Smooth muscle cell (in vitro differentiated cells): Measurements from ENCODE around the gene TGFBR3L. TPM values are rescaled to one million over a fixed set of nuclear protein-coding genes. Genes with fewer than 3 reads are reported as not detected.

Experiments
- DNase-seq: peaks from one replicate; lab custom pipeline; 2025; ENCODE audit not compliant: unreplicated experiment; lab: John Stamatoyannopoulos, UW
- H2AFZ ChIP-seq: fragments of 200-600 bp; sonication (generic); 2 replicates; pipeline ENCODE4 v1.6.0; 2016; ENCODE audit warnings: antibody characterized with exemption, low read depth, mild to moderate bottlenecking
- H3F3A ChIP-seq: fragments of 200-600 bp; sonication (generic); 2 replicates; pipeline ENCODE4 v1.6.0; 2017; ENCODE audit warnings: antibody characterized with exemption, low read depth
- H3K27ac ChIP-seq: fragments of 200-600 bp; sonication (generic); 2 replicates; pipeline ENCODE4 v1.5.1; 2016; ENCODE audit warnings: low read depth, mild to moderate bottlenecking
- H3K27me3 ChIP-seq: fragments of 200-600 bp; sonication (generic); 2 replicates; pipeline ENCODE4 v1.6.1; 2016; ENCODE audit warnings: low read depth, mild to moderate bottlenecking
- H3K36me3 ChIP-seq: fragments of 200-600 bp; sonication (generic); 2 replicates; pipeline ENCODE4 v1.5.1; 2016; ENCODE audit warnings: low read depth
- H3K4me1 ChIP-seq: fragments of 200-600 bp; sonication (generic); 2 replicates; pipeline ENCODE4 v1.5.1; 2016; ENCODE audit warnings: low read depth
- H3K4me2 ChIP-seq: fragments of 200-600 bp; sonication (generic); 2 replicates; pipeline ENCODE4 v1.6.0; 2016; ENCODE audit warnings: mild to moderate bottlenecking
- H3K4me3 ChIP-seq: fragments of 200-600 bp; sonication (generic); 2 replicates; pipeline ENCODE4 v1.5.1; 2016; ENCODE audit warnings: mild to moderate bottlenecking
- H3K79me2 ChIP-seq: fragments of 200-600 bp; sonication (generic); 2 replicates; pipeline ENCODE4 v1.6.0; 2016; ENCODE audit warnings: low read depth, mild to moderate bottlenecking
- H3K9ac ChIP-seq: fragments of 200-600 bp; sonication (generic); 2 replicates; pipeline ENCODE4 v1.6.0; 2016; ENCODE audit warnings: low read depth
- H3K9me3 ChIP-seq: fragments of 200-600 bp; sonication (generic); replicated peaks from 2 replicates; pipeline ENCODE4 v1.5.1; 2016; ENCODE audit warnings: low read depth
- H4K20me1 ChIP-seq: fragments of 200-600 bp; sonication (generic); 2 replicates; pipeline ENCODE4 v1.6.0; 2016; ENCODE audit warnings: low read depth
- WGBS: methylation state at CpG from one replicate; pipeline ENCODE4 v1.1.7; 2016; ENCODE audit warnings: low lambda C conversion rate; 5-methylcytosine and 5-hydroxymethylcytosine counted together
- polyA plus RNA-seq: library from polyadenylated mRNA; unstranded; fragments of >200 nt; fragmentation: Nextera tagmentation; extraction: Ambion mirVana; gene quantifications from 2 replicates; pipeline ENCODE4 v1.2.1, GENCODE V29; 2016
- total RNA-seq: library from RNA; depleted of rRNA; stranded (reverse); fragments of >200 nt; gene quantifications from 2 replicates; pipeline ENCODE4 v1.2.3, GENCODE V29; 2014
- TF ChIP-seq, protein P1 (sequence below): fragments of 200-600 bp; sonication (generic); IDR thresholded peaks from 2 replicates; pipeline ENCODE4 v1.5.1; 2017; ENCODE audit warnings: borderline replicate concordance, mild to moderate bottlenecking, antibody characterized with exemption; ENCODE audit not compliant: insufficient read depth, poor library complexity, severe bottlenecking

TGFBR3L gene
- total and polyA plus RNA-seq, 2 experiments from 2014 or later = 20.7 to 46.6 TPM

- Histone ChIP-seq H3K9ac (no peak overlapping the region), H3F3A (no peaks in the 10 kb centered on the region), H3K4me1 (peaks cover 14% of the 10 kb centered on the region), H3K9me3 (no peaks in the 10 kb centered on the region), H3K27me3 (no peaks in the 10 kb centered on the region), H3K4me2 (no peak overlapping the region), H4K20me1 (peaks cover 65% of the 10 kb centered on the region), H3K27ac (no peak overlapping the region), H3K79me2 (peaks cover 43% of the 10 kb centered on the region), H3K4me3 (no peak overlapping the region), H3K36me3 (no peaks in the 10 kb centered on the region), H2AFZ (no peak overlapping the region)
- WGBS = 89% methylated on average over 10 of the region's 10 CpGs
- DNase-seq = no peak
- TF ChIP-seq, protein P1, sequence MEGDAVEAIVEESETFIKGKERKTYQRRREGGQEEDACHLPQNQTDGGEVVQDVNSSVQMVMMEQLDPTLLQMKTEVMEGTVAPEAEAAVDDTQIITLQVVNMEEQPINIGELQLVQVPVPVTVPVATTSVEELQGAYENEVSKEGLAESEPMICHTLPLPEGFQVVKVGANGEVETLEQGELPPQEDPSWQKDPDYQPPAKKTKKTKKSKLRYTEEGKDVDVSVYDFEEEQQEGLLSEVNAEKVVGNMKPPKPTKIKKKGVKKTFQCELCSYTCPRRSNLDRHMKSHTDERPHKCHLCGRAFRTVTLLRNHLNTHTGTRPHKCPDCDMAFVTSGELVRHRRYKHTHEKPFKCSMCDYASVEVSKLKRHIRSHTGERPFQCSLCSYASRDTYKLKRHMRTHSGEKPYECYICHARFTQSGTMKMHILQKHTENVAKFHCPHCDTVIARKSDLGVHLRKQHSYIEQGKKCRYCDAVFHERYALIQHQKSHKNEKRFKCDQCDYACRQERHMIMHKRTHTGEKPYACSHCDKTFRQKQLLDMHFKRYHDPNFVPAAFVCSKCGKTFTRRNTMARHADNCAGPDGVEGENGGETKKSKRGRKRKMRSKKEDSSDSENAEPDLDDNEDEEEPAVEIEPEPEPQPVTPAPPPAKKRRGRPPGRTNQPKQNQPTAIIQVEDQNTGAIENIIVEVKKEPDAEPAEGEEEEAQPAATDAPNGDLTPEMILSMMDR = no peak
Observed at GRCh38 chr19:7905859-7906258, 8.8 kb upstream of the TGFBR3L start.

- no peaks in the 10 kb centered on the region for H3K27me3 ChIP-seq
- H4K20me1 ChIP-seq = peaks cover 65% of the 10 kb centered on the region
- H2AFZ ChIP-seq = no peak overlapping the region
- no peaks in the 10 kb centered on the region for H3K9me3 ChIP-seq
- H3K9ac ChIP-seq = no peak overlapping the region
- H3K27ac ChIP-seq = no peak overlapping the region
- no peaks in the 10 kb centered on the region for H3K36me3 ChIP-seq
- 98% methylated on average over 19 of the region's 19 CpGs for WGBS
- no peak overlapping the region for H3K4me3 ChIP-seq
- H3K4me1 ChIP-seq = peaks cover 14% of the 10 kb centered on the region
- no peaks in the 10 kb centered on the region for H3F3A ChIP-seq
- H3K4me2 ChIP-seq = no peak overlapping the region
- no peak for DNase-seq
- TF ChIP-seq, protein P1 = no peak
- peaks cover 43% of the 10 kb centered on the region for H3K79me2 ChIP-seq
Observed at GRCh38 chr19:7907122-7907521, 7.5 kb upstream of the TGFBR3L start.

DNA sequence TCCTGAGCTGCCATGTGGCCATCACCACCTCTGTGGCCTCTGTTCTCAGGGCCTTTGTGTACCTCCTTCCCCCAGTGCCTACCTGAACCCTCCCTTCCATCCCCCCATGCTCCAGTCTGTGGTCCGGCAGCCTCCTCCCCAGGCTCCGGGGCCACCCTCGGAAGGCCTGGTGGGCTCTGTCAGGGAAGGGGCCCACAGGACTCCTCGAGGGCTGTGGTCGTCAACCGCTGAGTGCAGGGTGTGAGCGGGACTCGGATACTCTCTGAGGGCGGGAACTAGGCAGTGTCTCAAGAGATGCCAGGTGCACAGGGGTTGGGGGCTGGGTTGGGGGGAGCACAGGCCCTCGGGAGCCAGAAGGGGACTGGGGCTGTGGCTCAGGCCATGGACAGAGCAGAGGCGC is 7.1 kb upstream of the TGFBR3L start:
- Histone ChIP-seq H3F3A (no peaks in the 10 kb centered on the region), H4K20me1 (peaks cover 65% of the 10 kb centered on the region), H3K4me2 (no peak overlapping the region), H3K4me3 (no peak overlapping the region), H2AFZ (no peak overlapping the region), H3K36me3 (no peaks in the 10 kb centered on the region), H3K27me3 (no peaks in the 10 kb centered on the region), H3K27ac (no peak overlapping the region), H3K79me2 (peaks cover 40% of the 10 kb centered on the region), H3K9ac (no peak overlapping the region), H3K4me1 (peaks cover 14% of the 10 kb centered on the region), H3K9me3 (no peaks in the 10 kb centered on the region)
- no peak for DNase-seq
- TF ChIP-seq, protein P1 = no peak
- 97% methylated on average over 11 of the region's 11 CpGs for WGBS

DNA sequence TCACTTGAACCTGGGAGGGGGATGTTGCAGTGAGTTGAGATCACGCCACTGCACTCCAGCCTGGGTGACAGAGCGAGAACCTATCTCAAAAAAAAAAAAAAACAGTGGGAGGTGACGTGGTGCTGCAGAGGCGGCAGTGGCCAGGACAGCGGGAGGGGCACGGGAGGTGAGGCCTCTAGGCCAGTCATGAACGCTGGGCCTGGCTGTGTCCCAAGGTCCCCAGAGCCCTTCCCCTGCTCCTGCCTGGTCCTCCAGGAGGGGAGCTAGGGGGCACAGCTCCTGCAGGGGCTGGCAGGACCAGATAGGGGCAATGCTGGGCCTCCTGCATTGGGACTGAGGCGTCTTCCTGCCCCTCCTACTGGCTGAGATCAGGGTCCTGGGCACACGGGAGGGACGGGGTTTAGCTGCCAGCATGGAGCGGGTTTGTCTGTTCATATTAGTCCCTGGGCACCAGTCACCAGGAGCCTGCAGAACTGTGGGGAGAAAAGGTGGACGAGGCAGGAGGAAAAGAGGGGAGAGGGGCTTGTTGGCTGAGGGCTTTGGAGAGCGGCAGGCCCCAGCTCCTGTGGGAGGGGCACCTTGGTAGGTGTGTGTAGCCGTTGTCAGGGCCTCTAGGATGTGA is 6.4 kb upstream of the TGFBR3L start:
- H3K79me2 ChIP-seq = peaks cover 37% of the 10 kb centered on the region
- H3K4me3 ChIP-seq = no peak overlapping the region
- peaks cover 65% of the 10 kb centered on the region for H4K20me1 ChIP-seq
- no peaks in the 10 kb centered on the region for H3K36me3 ChIP-seq
- H3K27me3 ChIP-seq = no peaks in the 10 kb centered on the region
- 91% methylated on average over 14 of the region's 14 CpGs for WGBS
- peaks cover 10% of the 10 kb centered on the region for H3K4me1 ChIP-seq
- H3F3A ChIP-seq = no peaks in the 10 kb centered on the region
- no peaks in the 10 kb centered on the region for H3K9me3 ChIP-seq
- TF ChIP-seq, protein P1 = no peak
- no peak overlapping the region for H2AFZ ChIP-seq
- no peak overlapping the region for H3K27ac ChIP-seq
- no peak overlapping the region for H3K4me2 ChIP-seq
- no peak for DNase-seq
- H3K9ac ChIP-seq = no peak overlapping the region
